ENCODE data around the gene DNAH2. TPM values are rescaled to one million over a fixed set of nuclear protein-coding genes. Genes with fewer than 3 reads are reported as not detected.

The DNAH2 gene
- total and polyA plus RNA-seq, 9 of the 15 experiments (the other 6 are each of a cell fraction or from before 2014, with no cell fraction given) = 0.03 TPM; not detected in 8

DNA sequence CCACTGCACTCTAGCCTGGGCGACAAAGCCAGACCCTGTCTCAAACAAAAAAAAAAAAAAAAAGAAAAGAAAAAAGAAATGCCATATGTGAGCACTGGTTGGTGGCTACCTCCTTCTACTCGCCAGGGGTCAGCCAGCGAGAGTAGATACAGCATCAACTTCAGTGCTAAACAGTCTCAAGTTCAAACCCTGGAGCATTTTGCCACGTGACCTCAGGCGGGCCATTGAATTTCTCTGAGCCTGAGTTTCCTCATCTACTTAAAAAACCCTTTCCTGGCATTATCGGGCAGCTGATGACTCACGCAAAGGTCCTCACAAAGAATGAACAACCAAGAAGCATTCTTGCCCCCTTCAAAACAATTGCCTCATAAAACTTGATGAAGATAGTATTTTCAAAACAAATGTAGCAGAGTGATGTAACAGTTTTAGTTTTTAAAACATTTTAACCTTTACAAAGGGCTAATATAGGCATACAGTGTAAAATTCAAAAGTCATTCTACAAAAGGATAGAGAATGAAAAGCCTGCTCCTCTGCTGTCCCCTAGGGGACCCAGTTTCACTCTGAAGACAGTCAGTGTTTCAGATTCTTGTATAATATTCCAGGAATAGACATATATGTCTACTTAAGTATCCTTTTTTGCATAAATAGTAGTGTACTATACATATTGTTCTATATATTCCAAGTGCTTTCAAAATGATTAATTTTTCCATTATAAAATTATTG lies 28.4 kb downstream of the DNAH2 start (continued):
- TF ChIP-seq, protein P1, sequence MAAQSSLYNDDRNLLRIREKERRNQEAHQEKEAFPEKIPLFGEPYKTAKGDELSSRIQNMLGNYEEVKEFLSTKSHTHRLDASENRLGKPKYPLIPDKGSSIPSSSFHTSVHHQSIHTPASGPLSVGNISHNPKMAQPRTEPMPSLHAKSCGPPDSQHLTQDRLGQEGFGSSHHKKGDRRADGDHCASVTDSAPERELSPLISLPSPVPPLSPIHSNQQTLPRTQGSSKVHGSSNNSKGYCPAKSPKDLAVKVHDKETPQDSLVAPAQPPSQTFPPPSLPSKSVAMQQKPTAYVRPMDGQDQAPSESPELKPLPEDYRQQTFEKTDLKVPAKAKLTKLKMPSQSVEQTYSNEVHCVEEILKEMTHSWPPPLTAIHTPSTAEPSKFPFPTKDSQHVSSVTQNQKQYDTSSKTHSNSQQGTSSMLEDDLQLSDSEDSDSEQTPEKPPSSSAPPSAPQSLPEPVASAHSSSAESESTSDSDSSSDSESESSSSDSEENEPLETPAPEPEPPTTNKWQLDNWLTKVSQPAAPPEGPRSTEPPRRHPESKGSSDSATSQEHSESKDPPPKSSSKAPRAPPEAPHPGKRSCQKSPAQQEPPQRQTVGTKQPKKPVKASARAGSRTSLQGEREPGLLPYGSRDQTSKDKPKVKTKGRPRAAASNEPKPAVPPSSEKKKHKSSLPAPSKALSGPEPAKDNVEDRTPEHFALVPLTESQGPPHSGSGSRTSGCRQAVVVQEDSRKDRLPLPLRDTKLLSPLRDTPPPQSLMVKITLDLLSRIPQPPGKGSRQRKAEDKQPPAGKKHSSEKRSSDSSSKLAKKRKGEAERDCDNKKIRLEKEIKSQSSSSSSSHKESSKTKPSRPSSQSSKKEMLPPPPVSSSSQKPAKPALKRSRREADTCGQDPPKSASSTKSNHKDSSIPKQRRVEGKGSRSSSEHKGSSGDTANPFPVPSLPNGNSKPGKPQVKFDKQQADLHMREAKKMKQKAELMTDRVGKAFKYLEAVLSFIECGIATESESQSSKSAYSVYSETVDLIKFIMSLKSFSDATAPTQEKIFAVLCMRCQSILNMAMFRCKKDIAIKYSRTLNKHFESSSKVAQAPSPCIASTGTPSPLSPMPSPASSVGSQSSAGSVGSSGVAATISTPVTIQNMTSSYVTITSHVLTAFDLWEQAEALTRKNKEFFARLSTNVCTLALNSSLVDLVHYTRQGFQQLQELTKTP (IDR thresholded peaks at IDR 0.05; ENCODE audit: low read depth in 1 of 2, partially characterized antibody in 2 of 2) = no peak
- TF ChIP-seq SMARCC2 (IDR thresholded peaks at IDR 0.05; ENCODE audit: low read depth) (0 out of 2 replicates have a peak, but pooled peaks have one; percentile 30), PHB (CRISPR knock-in tag; IDR thresholded peaks at IDR 0.05) (no peak), FOSL1 (tag; conservative IDR thresholded peaks at IDR 0.05) (peak; percentile 76), TCF7 (IDR thresholded peaks at IDR 0.05; ENCODE audit: borderline replicate concordance) (no peak), TBP (optimal IDR thresholded peaks at IDR 0.05; ENCODE audit: low read depth, low read length) (no peak), CHD1 (IDR thresholded peaks at IDR 0.05; ENCODE audit: low read length) (no peak), NUFIP1 (IDR thresholded peaks at IDR 0.05; ENCODE audit: partially characterized antibody) (no peak), POLR3G (IDR thresholded peaks at IDR 0.05; ENCODE audit: extremely low read depth, insufficient read length, insufficient replicate concordance) (no peak), BRCA1 (IDR thresholded peaks at IDR 0.05) (no peak), BRCA1 (CRISPR knock-in tag; IDR thresholded peaks at IDR 0.05) (no peak), SMAD4 (CRISPR knock-in tag; conservative IDR thresholded peaks at IDR 0.05) (no peak), PCBP1 (IDR thresholded peaks at IDR 0.05; ENCODE audit: low read depth, low read length, poor library complexity, severe bottlenecking) (no peak), CBFA2T2 (conservative IDR thresholded peaks at IDR 0.05) (peak; percentile 34; the same call in 1 of the 2 replicates), HNRNPL (IDR thresholded peaks at IDR 0.05; ENCODE audit: low read depth, low read length) (no peak)
- TF ChIP-seq, protein P2, sequence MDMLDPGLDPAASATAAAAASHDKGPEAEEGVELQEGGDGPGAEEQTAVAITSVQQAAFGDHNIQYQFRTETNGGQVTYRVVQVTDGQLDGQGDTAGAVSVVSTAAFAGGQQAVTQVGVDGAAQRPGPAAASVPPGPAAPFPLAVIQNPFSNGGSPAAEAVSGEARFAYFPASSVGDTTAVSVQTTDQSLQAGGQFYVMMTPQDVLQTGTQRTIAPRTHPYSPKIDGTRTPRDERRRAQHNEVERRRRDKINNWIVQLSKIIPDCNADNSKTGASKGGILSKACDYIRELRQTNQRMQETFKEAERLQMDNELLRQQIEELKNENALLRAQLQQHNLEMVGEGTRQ (CRISPR knock-in tag; IDR thresholded peaks at IDR 0.05) = peak; percentile 75
- TF ChIP-seq, protein P3, sequence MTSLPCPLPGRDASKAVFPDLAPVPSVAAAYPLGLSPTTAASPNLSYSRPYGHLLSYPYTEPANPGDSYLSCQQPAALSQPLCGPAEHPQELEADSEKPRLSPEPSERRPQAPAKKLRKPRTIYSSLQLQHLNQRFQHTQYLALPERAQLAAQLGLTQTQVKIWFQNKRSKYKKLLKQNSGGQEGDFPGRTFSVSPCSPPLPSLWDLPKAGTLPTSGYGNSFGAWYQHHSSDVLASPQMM (CRISPR knock-in tag; IDR thresholded peaks at IDR 0.05) = no peak
- TF ChIP-seq, protein P4, sequence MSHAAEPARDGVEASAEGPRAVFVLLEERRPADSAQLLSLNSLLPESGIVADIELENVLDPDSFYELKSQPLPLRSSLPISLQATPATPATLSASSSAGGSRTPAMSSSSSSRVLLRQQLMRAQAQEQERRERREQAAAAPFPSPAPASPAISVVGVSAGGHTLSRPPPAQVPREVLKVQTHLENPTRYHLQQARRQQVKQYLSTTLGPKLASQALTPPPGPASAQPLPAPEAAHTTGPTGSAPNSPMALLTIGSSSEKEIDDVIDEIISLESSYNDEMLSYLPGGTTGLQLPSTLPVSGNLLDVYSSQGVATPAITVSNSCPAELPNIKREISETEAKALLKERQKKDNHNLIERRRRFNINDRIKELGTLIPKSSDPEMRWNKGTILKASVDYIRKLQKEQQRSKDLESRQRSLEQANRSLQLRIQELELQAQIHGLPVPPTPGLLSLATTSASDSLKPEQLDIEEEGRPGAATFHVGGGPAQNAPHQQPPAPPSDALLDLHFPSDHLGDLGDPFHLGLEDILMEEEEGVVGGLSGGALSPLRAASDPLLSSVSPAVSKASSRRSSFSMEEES (CRISPR knock-in tag; IDR thresholded peaks at IDR 0.05) = peak; percentile 74
- TF ChIP-seq, protein P5, sequence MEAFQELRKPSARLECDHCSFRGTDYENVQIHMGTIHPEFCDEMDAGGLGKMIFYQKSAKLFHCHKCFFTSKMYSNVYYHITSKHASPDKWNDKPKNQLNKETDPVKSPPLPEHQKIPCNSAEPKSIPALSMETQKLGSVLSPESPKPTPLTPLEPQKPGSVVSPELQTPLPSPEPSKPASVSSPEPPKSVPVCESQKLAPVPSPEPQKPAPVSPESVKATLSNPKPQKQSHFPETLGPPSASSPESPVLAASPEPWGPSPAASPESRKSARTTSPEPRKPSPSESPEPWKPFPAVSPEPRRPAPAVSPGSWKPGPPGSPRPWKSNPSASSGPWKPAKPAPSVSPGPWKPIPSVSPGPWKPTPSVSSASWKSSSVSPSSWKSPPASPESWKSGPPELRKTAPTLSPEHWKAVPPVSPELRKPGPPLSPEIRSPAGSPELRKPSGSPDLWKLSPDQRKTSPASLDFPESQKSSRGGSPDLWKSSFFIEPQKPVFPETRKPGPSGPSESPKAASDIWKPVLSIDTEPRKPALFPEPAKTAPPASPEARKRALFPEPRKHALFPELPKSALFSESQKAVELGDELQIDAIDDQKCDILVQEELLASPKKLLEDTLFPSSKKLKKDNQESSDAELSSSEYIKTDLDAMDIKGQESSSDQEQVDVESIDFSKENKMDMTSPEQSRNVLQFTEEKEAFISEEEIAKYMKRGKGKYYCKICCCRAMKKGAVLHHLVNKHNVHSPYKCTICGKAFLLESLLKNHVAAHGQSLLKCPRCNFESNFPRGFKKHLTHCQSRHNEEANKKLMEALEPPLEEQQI (IDR thresholded peaks at IDR 0.05) = no peak

All from K562 (cell line).